Measurements from ENCODE around the gene RNF207.

RNF207 gene

DNA sequence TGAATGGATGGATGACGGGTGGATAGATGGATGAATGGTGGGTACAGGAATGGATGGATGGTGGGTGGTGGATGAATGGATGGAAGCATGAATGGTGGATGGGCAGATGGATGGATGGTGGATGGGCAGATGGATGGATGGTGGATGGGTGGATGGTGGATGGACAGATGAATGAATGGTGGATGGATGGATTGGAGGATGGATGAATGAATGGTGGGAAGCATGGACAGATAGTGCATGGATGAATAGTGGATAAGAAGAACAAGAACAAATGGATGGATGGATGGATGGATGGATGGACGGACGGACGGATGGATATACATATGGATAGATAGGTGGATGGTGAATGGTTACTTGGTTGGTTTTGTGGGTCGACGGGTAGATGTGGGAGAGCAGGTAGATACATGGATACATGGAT lies 30.5 kb upstream of the RNF207 start:
- no peak for DNase-seq

- DNase-seq = no peak
Observed at GRCh38 chr1:6176779-6177178, 29.1 kb upstream of the RNF207 start.

- no peak for DNase-seq
Observed at GRCh38 chr1:6177681-6178380, 28.1 kb upstream of the RNF207 start.

DNA sequence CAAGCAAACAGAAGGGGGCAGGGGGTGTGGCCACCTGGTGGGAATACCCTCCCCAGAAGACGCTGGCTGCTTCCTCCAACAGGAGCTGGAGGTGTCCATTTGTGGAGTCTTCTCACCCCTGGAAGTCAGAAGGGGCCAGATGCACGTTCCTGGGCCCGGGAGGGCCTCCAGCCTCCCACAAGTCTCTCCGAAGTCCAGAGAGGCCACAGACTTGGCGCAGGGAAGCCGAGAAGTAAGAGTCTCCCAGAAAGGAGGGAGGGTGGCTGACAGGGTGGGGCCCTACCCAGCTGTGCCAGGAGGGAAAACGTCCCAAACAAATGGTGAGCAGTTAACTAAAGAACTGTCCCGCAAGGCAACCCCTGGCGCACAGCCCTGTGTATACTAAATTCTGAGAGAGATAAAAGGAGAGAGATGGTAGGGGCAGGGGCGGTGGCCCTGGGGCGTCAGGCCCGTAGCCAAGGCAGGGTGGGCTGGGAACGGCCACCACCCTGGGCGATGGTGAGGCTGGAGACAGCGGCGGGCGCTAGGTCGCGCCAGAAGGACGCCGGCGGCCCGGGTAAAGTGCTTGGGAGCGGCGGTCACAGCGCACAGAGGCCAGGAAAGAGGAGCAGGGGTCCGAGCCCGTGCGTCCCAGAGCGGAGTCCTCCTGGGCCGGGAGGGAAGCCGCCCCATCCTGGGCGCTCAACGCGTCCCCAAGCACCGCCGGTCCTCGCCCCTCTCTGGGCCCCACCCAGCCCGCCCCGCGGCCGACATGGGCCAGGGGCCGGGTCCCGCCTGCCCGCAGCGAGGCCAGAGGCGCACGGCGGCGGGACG lies 27.0 kb upstream of the RNF207 start:
- DNase-seq = no peak

GRCh38 chr1:6179564-6180175 lies 26.2 kb upstream of the RNF207 start:
- DNase-seq = no peak

- DNase-seq = no peak
Observed at GRCh38 chr1:6180268-6180706, 25.6 kb upstream of the RNF207 start, which contains the start of gene CHD5. CHD5 (minus strand) TSS chr1:6180321; CDS start chr1:6180023, 298 bp downstream.

GRCh38 chr1:6180707-6181311 lies 25.1 kb upstream of the RNF207 start:
- DNase-seq = no peak

DNA sequence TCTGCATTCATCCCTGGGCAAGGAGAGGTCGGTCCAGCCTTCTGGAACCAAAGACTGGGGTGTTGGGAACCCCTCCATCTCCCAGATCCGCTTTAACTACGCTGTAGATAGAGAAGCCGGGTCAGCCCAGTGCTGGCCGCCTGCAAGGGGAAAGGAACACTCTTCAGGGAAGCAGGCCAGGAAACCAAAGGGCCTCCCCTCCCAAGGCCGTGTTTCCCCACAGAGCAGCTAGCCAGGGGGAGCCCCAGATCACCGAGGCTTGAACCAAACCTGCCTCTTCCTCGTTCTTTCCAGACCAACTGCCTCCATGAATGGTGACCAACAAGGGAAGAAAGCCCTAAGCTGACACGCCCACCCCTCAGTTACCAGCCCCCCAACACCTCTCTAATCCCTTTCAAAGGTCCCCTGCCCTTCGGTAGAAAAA lies 24.6 kb upstream of the RNF207 start:
- DNase-seq = no peak

DNA sequence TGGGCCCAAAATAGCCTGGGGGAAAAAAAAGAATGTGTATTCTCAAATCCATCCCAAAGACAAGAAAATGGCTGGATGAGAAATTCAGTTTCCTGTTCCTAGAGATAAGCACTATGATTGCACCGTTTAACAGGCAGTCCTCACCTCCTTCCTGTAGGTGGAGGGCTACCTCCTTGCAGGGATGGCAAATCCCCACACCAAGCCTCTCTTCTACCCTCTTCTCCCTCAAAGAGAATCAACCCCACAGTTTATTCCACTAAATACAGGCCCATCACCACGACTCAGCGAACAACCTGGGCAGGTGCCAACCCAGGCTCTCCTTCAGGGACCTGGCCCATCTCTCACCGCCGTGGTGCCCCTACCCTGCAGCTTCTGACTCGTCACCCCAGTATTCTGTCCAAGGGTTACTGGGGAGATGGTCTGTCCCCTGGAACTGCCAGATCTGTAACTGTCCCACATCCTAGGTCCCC lies 22.4 kb upstream of the RNF207 start:
- DNase-seq = no peak

DNA sequence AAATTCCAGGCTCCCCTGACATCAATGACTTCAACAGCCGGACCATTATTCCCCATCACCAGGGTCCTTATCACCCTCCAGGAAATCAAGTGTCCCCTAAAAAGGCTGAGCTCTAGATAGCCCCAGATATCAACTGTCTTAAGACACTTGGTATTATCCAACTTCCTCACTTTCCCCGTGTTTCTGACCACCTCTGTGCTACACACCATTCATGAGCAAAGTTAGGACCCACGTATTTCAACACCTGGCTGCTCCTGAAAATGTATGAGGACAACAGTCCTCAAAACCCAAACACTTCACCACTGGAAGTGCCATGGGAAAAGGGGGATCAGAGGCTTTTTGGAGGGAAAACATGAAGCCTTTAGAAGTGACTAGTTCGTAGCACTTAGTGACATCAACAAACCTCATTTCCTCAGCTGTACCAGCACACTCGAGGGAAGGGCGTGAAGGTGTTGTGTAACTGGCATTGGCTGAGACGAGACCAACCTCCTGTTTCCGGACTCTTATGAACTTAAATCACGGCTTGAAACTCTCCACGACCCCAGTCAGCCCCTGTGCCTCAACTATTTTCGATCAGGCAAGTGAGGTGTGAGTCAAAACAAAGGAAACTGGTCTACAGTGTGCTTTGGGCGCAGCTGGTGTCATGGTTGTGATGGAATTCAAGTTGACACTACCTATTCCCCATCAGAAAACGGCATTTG lies 21.7 kb upstream of the RNF207 start:
- no peak for DNase-seq

DNA sequence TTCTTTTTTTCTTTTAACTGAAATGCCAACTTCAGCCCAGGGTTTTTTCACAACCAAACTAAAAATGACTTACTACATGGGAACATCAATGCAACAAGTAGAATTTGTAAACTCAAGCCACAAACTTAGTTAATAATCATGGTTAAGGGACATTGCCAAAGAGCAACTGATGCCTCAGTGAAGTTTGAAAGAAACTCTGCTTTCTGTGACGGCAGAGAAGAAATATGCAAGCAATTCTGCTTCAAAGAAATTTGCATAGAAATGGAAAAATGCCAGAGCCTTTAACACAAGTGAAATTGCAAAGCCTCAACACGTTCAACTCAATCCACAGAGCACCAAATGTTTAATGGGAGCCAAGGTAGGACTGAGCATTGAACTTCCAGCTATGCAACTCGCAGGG lies 20.8 kb upstream of the RNF207 start:
- DNase-seq = no peak

- peak; percentile 48 for DNase-seq
Observed at GRCh38 chr1:6185635-6186382, 20.1 kb upstream of the RNF207 start.

DNA sequence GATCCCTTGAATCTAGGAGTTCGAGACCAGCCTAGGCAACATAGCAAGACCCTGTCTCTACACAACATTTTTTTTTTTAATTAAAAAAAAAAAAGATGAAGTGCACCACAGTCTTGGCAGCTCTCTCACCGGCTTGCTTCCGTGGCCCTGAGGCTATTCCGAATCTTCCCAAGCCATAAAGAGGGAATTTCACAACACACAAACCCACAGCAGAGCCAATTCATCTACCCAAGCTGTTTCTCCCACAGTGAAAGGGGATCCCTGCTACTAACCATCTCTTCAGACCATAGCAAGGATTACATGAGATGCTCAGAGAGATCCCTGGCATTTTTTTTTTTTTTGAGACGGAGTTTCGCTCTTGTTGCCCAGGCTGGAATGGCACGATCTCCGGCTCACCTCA lies 17.5 kb upstream of the RNF207 start:
- DNase-seq = no peak

- no peak for DNase-seq
Observed at GRCh38 chr1:6191968-6192367, 14.0 kb upstream of the RNF207 start.

- DNase-seq = no peak
Observed at GRCh38 chr1:6197746-6198427, 8.0 kb upstream of the RNF207 start.

DNA sequence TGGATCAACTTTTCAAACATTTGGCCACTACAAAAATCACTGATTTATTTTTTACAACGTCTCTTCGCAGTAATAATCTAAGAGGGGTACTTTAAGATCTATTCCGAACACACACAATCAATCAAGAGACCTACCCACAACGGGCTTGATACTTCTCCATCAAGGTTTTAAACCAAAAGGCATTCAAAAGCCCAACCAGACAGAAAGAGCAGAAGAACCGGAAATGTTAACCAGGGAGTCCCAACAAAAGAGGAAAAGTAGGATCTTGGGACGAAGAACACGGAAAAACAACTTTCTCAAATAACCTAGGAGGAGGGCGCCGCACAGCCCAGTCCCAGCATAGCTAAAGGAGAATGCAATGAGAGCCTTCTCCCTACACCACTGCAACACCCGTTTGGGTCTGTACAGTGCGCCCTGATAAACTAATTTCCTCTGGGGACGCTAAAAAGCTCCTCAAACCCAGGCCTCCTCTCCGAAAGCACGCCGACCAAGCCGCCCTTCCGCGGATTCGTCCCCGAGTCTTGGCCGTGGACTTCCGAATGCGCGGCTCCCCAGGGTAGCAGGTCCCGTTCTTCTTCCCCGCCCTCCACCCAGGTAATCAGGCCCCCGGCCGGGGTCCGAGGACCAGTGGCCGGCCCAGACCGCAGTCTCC lies 7.1 kb upstream of the RNF207 start:
- peak; percentile 46 for DNase-seq

DNA sequence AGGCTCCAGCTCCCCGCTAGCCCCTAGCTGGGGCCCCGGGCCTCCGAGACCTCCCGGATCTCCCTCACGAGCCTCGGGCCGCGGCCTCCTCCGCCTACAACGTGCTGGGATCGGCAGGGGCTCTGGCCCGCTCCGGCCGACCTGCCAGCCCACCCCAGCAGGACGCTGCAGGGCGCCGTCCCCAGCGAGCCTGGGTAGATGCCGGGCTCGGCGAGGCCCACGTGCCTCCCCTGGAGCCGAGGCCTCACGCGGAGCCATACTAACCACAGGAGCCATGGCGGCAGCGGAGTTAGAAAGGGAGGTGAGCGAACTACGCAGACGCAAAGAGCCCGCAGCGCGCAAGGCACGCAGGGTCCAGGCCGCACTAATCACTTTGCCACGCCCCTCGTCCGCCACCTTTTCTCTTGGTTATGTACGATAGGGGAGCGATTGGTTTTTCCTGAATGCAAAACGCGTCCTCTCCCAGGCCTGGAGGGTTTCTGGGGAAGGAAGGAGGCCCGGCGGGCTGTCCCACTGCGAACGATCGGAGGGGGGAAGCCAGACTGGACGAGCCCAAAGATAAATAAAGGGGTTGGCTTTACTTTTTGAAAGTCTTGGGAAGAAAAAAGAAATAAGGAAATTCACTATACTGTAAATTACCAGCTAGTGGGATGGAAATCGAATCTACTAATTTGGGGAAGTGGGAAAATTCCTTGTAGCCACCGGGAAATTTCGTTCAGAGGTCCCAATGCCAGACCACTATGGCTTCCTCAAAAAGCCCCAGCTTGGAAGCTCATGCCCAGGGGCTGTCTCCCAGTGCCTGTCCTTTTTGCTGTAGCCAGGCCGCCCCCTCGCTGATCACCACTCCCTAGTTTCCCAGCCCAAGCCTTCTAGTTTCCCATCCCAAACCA lies 6.4 kb upstream of the RNF207 start, which contains the start of gene RPL22:
RPL22 (minus strand) TSS at position 298 of the 890 bp plus-strand sequence; CDS start at position 276, 22 bp downstream.
- peak; percentile 99 for DNase-seq

GRCh38 chr1:6200188-6200809 lies 5.6 kb upstream of the RNF207 start:
- no peak for DNase-seq

- no peak for DNase-seq
Observed at GRCh38 chr1:6202256-6202655, 3.7 kb upstream of the RNF207 start.
